Measurements from ENCODE around the gene CCSER1. TPM values are rescaled to one million over a fixed set of nuclear protein-coding genes. Genes with fewer than 3 reads are reported as not detected.

CCSER1 gene
- total RNA-seq, 1 experiment from 2014 or later, result 0.05 TPM

- CTCF ChIA-PET, result no interaction called here
- H3K27me3 ChIP-seq (ENCODE audit: control insufficient read depth, insufficient read depth, low read length), result no peaks in the 10 kb centered on the region
- H3K4me3 ChIP-seq (ENCODE audit: low read depth in 2 of 2, low read length in 2 of 2), result no peak overlapping the region
- DNase-seq (ENCODE audit: low read depth, low spot score) (no peak), ATAC-seq (no peak)
- intact Hi-C loops (cut with micrococcal nuclease; ENCODE audit: unreplicated experiment) (no loop called here), in situ Hi-C loops (cut with HindIII; ENCODE audit: low pct_unique_long_range_greater_than_20kb, low sequenced_read_pairs) (no loop called here)
- BruUV-seq (replicated peaks), result no TSS peak
- H3K36me3 ChIP-seq (ENCODE audit: control insufficient read depth, insufficient read depth, low read length), result no peaks in the 10 kb centered on the region
- POLR2A ChIA-PET, result no interaction called here
- H3K9me3 ChIP-seq (ENCODE audit: control insufficient read depth, insufficient read depth, low read depth, low read length), result no peaks in the 10 kb centered on the region
- TF ChIP-seq, protein P1, sequence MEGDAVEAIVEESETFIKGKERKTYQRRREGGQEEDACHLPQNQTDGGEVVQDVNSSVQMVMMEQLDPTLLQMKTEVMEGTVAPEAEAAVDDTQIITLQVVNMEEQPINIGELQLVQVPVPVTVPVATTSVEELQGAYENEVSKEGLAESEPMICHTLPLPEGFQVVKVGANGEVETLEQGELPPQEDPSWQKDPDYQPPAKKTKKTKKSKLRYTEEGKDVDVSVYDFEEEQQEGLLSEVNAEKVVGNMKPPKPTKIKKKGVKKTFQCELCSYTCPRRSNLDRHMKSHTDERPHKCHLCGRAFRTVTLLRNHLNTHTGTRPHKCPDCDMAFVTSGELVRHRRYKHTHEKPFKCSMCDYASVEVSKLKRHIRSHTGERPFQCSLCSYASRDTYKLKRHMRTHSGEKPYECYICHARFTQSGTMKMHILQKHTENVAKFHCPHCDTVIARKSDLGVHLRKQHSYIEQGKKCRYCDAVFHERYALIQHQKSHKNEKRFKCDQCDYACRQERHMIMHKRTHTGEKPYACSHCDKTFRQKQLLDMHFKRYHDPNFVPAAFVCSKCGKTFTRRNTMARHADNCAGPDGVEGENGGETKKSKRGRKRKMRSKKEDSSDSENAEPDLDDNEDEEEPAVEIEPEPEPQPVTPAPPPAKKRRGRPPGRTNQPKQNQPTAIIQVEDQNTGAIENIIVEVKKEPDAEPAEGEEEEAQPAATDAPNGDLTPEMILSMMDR (IDR thresholded peaks at IDR 0.05), result no peak
- TF ChIP-seq POLR2AphosphoS5 (IDR thresholded peaks at IDR 0.05; ENCODE audit: low read depth, low read length) (no peak), REST (IDR thresholded peaks at IDR 0.05; ENCODE audit: insufficient read depth in 1 of 2, low read depth in 2 of 2, low read length in 1 of 2) (no peak), TCF7L2 (IDR thresholded peaks at IDR 0.05; ENCODE audit: low read depth, low read length) (no peak)
- H3K4me1 ChIP-seq (ENCODE audit: control insufficient read depth, insufficient read depth, low read length), result no peaks in the 10 kb centered on the region
- no peak overlapping the region for H3K27ac ChIP-seq (ENCODE audit: low read length)
Observed at GRCh38 chr4:90152024-90152423, 24.8 kb downstream of the CCSER1 start.

GRCh38 chr4:90159193-90159592 is 32.0 kb downstream of the CCSER1 start:
- Histone ChIP-seq H3K36me3 (ENCODE audit: control insufficient read depth, insufficient read depth, low read length) (no peaks in the 10 kb centered on the region; the same call in 1 of the 2 replicates), H3K4me3 (ENCODE audit: low read depth in 2 of 2, low read length in 2 of 2) (no peak overlapping the region), H3K4me1 (ENCODE audit: control insufficient read depth, insufficient read depth, low read length) (no peaks in the 10 kb centered on the region), H3K27ac (ENCODE audit: low read length) (no peak overlapping the region), H3K27me3 (ENCODE audit: control insufficient read depth, insufficient read depth, low read length) (no peaks in the 10 kb centered on the region), H3K9me3 (ENCODE audit: control insufficient read depth, insufficient read depth, low read depth, low read length) (no peaks in the 10 kb centered on the region)
- DNase-seq (ENCODE audit: low read depth, low spot score), result no peak
- POLR2A ChIA-PET, result no interaction called here
- BruUV-seq (replicated peaks), result no TSS peak
- no peak for ATAC-seq
- in situ Hi-C loops (cut with HindIII; ENCODE audit: low pct_unique_long_range_greater_than_20kb, low sequenced_read_pairs) (no loop called here), intact Hi-C loops (cut with micrococcal nuclease; ENCODE audit: unreplicated experiment) (no loop called here)
- TF ChIP-seq SIN3A (IDR thresholded peaks at IDR 0.05; ENCODE audit: borderline replicate concordance, insufficient read depth, low read depth, low read length) (no peak), TCF7L2 (IDR thresholded peaks at IDR 0.05; ENCODE audit: low read depth, low read length) (no peak), REST (IDR thresholded peaks at IDR 0.05; ENCODE audit: insufficient read depth in 1 of 2, low read depth in 2 of 2, low read length in 1 of 2) (no peak), POLR2AphosphoS5 (IDR thresholded peaks at IDR 0.05; ENCODE audit: low read depth, low read length) (no peak)
- TF ChIP-seq, protein P1 (IDR thresholded peaks at IDR 0.05), result no peak
- CTCF ChIA-PET, result no interaction called here
